Hematopoietic multipotent progenitor cell treated with erythropoietin and hydrocortisone succinate and interleukin-3 and kit ligand, for 4 days (in vitro differentiated cells): Measurements from ENCODE around the gene GPR39.
"Not testable (repeated sequence)": the region's sequence is repeated elsewhere in the genome, so short reads cannot be mapped to it uniquely, and the experiment has no call there.

ENCODE experiments used
- DNase-seq: peaks from one replicate; pipeline ENCODE4 v3.0.0-alpha.2; 2015

Gene GPR39

GRCh38 chr2:132517386-132517785 is 100.8 kb downstream of the GPR39 start:
- no peak for DNase-seq

- DNase-seq: no peak
Measured at GRCh38 chr2:132518302-132518701, 101.7 kb downstream of the GPR39 start.

- no peak for DNase-seq
Measured at GRCh38 chr2:132519566-132519965, 103.0 kb downstream of the GPR39 start.

GRCh38 chr2:132521341-132521740 is 104.7 kb downstream of the GPR39 start:
- DNase-seq: no peak

GRCh38 chr2:132522901-132523300 is 106.3 kb downstream of the GPR39 start:
- DNase-seq: no peak

GRCh38 chr2:132537061-132537460 is 120.5 kb downstream of the GPR39 start:
- not testable (repeated sequence) for DNase-seq

- DNase-seq: no peak
Measured at GRCh38 chr2:132538331-132538855, 121.8 kb downstream of the GPR39 start.

GRCh38 chr2:132540166-132540565 is 123.6 kb downstream of the GPR39 start:
- no peak for DNase-seq

- DNase-seq: no peak
Measured at GRCh38 chr2:132542953-132543569, 126.5 kb downstream of the GPR39 start.

GRCh38 chr2:132544006-132544630 is 127.5 kb downstream of the GPR39 start:
- DNase-seq: no peak

GRCh38 chr2:132547090-132547687 is 130.6 kb downstream of the GPR39 start:
- peak; percentile 80 for DNase-seq

GRCh38 chr2:132549935-132550670 is 133.5 kb downstream of the GPR39 start:
- no peak for DNase-seq

GRCh38 chr2:132550946-132551345 is 134.3 kb downstream of the GPR39 start:
- no peak for DNase-seq

- no peak for DNase-seq
Measured at GRCh38 chr2:132557694-132558093, 141.1 kb downstream of the GPR39 start.

GRCh38 chr2:132559326-132559725 is 142.7 kb downstream of the GPR39 start:
- no peak for DNase-seq

GRCh38 chr2:132559921-132560320 is 143.3 kb downstream of the GPR39 start:
- no peak for DNase-seq

GRCh38 chr2:132560562-132560961 is 144.0 kb downstream of the GPR39 start:
- DNase-seq: no peak

GRCh38 chr2:132562245-132562644 is 145.6 kb downstream of the GPR39 start:
- DNase-seq: no peak

GRCh38 chr2:132564065-132564464 is 147.5 kb downstream of the GPR39 start:
- DNase-seq: no peak

- DNase-seq: no peak
Measured at GRCh38 chr2:132566379-132566778, 149.8 kb downstream of the GPR39 start.

- no peak for DNase-seq
Measured at GRCh38 chr2:132567682-132568081, 151.1 kb downstream of the GPR39 start.

GRCh38 chr2:132568656-132569055 is 152.1 kb downstream of the GPR39 start:
- DNase-seq: no peak

GRCh38 chr2:132573444-132574007 is 156.9 kb downstream of the GPR39 start:
- no peak for DNase-seq
